ENCODE data around the gene HAPSTR1. TPM values are rescaled to one million over a fixed set of nuclear protein-coding genes. Genes with fewer than 3 reads are reported as not detected.

HAPSTR1 gene
- total and polyA plus RNA-seq, 2 of the 13 experiments (the other 11 are each of a cell fraction or from before 2014, with no cell fraction given) = 25.2 to 83.2 TPM

DNA sequence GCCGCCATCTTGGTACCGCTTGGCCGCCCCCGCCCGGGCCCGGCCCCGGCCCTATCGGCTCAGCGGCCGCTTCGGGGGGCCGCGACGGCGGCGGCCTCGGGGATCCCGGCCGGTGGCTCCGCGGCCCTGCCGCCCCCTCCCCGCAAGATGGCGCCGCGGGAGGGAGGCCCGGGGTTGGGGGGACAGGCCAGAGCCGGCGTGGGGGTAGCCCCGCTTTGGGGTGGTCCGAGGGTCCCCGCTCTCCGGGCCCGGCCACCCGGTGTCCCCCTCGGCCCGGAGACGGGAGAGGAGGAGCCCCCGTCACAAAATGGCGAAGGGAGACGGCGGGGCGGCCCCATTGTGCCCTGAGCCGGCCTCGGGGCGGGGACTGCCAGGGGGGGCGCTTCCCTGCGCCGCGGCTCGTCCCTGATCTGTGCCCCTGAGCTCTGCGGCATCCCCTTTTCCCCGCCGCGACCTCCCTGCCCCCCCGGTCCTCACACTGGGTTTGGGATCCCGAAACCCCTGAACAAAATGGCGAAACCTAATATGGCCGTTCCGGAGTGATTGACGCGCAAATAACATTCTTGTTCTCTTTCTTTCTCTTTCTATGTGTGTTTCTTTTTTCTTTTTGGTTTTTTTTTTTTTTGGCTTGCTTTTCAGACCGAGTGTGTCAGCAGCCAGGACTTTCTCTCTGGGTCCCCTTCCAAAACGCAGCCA lies 986 bp downstream of the HAPSTR1 start (continued):
- TF ChIP-seq HNF4G (IDR thresholded peaks at IDR 0.05; ENCODE audit: borderline replicate concordance, low read depth, low read length) = no peak
- TF ChIP-seq HNF4G (CRISPR knock-in tag; IDR thresholded peaks at IDR 0.05; ENCODE audit: borderline replicate concordance, low read depth) = no peak; the same call in 1 of the 2 replicates
- TF ChIP-seq ZC3H13 (CRISPR knock-in tag; IDR thresholded peaks at IDR 0.05) = no peak; the same call in 1 of the 2 replicates
- TF ChIP-seq KDM2A (CRISPR knock-in tag; IDR thresholded peaks at IDR 0.05; ENCODE audit: borderline replicate concordance, low read depth) = peak; percentile 83; the same call in 1 of the 2 replicates
- 0 out of 2 replicates have a peak, but pooled peaks have one; percentile 22 for TF ChIP-seq FOXO1 (CRISPR knock-in tag; IDR thresholded peaks at IDR 0.05)
- no peak for TF ChIP-seq ZNF337 (CRISPR knock-in tag; IDR thresholded peaks at IDR 0.05; ENCODE audit: borderline replicate concordance, low read depth)
- TF ChIP-seq LCORL (IDR thresholded peaks at IDR 0.05) = no peak
- TF ChIP-seq LCORL (CRISPR knock-in tag; IDR thresholded peaks at IDR 0.05) = peak; percentile 9; the same call in 1 of the 2 replicates
- TF ChIP-seq, protein P1, sequence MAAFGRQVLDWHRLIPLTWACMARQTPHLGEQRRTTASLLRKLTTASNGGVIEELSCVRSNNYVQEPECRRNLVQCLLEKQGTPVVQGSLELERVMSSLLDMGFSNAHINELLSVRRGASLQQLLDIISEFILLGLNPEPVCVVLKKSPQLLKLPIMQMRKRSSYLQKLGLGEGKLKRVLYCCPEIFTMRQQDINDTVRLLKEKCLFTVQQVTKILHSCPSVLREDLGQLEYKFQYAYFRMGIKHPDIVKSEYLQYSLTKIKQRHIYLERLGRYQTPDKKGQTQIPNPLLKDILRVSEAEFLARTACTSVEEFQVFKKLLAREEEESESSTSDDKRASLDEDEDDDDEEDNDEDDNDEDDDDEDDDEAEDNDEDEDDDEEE (CRISPR knock-in tag; IDR thresholded peaks at IDR 0.05) = 0 out of 2 replicates have a peak, but pooled peaks have one; percentile 61
- TF ChIP-seq, protein P2, sequence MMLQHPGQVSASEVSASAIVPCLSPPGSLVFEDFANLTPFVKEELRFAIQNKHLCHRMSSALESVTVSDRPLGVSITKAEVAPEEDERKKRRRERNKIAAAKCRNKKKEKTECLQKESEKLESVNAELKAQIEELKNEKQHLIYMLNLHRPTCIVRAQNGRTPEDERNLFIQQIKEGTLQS (CRISPR knock-in tag; IDR thresholded peaks at IDR 0.05) = 0 out of 2 replicates have a peak, but pooled peaks have one; percentile 52
- no peak for TF ChIP-seq CEBPB (IDR thresholded peaks at IDR 0.05; ENCODE audit: borderline replicate concordance, low read depth, low read length)
- TF ChIP-seq ZNF383 (CRISPR knock-in tag; IDR thresholded peaks at IDR 0.05; ENCODE audit: borderline replicate concordance) = peak; percentile 36; the same call in 1 of the 2 replicates
- TF ChIP-seq HNRNPUL1 (IDR thresholded peaks at IDR 0.05; ENCODE audit: low read depth, low read length) = no peak
- TF ChIP-seq, protein P3, sequence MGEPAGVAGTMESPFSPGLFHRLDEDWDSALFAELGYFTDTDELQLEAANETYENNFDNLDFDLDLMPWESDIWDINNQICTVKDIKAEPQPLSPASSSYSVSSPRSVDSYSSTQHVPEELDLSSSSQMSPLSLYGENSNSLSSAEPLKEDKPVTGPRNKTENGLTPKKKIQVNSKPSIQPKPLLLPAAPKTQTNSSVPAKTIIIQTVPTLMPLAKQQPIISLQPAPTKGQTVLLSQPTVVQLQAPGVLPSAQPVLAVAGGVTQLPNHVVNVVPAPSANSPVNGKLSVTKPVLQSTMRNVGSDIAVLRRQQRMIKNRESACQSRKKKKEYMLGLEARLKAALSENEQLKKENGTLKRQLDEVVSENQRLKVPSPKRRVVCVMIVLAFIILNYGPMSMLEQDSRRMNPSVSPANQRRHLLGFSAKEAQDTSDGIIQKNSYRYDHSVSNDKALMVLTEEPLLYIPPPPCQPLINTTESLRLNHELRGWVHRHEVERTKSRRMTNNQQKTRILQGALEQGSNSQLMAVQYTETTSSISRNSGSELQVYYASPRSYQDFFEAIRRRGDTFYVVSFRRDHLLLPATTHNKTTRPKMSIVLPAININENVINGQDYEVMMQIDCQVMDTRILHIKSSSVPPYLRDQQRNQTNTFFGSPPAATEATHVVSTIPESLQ (CRISPR knock-in tag; conservative IDR thresholded peaks at IDR 0.05) = 0 out of 2 replicates have a peak, but pooled peaks have one; percentile 57
- TF ChIP-seq ZBTB21 (CRISPR knock-in tag; IDR thresholded peaks at IDR 0.05) = no peak
- TF ChIP-seq, protein P4, sequence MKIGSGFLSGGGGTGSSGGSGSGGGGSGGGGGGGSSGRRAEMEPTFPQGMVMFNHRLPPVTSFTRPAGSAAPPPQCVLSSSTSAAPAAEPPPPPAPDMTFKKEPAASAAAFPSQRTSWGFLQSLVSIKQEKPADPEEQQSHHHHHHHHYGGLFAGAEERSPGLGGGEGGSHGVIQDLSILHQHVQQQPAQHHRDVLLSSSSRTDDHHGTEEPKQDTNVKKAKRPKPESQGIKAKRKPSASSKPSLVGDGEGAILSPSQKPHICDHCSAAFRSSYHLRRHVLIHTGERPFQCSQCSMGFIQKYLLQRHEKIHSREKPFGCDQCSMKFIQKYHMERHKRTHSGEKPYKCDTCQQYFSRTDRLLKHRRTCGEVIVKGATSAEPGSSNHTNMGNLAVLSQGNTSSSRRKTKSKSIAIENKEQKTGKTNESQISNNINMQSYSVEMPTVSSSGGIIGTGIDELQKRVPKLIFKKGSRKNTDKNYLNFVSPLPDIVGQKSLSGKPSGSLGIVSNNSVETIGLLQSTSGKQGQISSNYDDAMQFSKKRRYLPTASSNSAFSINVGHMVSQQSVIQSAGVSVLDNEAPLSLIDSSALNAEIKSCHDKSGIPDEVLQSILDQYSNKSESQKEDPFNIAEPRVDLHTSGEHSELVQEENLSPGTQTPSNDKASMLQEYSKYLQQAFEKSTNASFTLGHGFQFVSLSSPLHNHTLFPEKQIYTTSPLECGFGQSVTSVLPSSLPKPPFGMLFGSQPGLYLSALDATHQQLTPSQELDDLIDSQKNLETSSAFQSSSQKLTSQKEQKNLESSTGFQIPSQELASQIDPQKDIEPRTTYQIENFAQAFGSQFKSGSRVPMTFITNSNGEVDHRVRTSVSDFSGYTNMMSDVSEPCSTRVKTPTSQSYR (CRISPR knock-in tag; IDR thresholded peaks at IDR 0.05; ENCODE audit: borderline replicate concordance) = 0 out of 2 replicates have a peak, but pooled peaks have one; percentile 49
- peak; percentile 22; the same call in 1 of the 2 replicates for TF ChIP-seq ZFP41 (CRISPR knock-in tag; IDR thresholded peaks at IDR 0.05; ENCODE audit: borderline replicate concordance)
- no peak for TF ChIP-seq DNMT3B (CRISPR knock-in tag; conservative IDR thresholded peaks at IDR 0.05)
- no peak for TF ChIP-seq ZNF343 (CRISPR knock-in tag; IDR thresholded peaks at IDR 0.05)
- 0 out of 2 replicates have a peak, but pooled peaks have one; percentile 54 for TF ChIP-seq MEIS1 (CRISPR knock-in tag; IDR thresholded peaks at IDR 0.05; ENCODE audit: borderline replicate concordance)
- TF ChIP-seq HMGA1 (CRISPR knock-in tag; conservative IDR thresholded peaks at IDR 0.05) = no peak
- TF ChIP-seq ZNF510 (CRISPR knock-in tag; IDR thresholded peaks at IDR 0.05; ENCODE audit: low read depth) = 0 out of 2 replicates have a peak, but pooled peaks have one; percentile 15
- no peak for TF ChIP-seq ZNF615 (CRISPR knock-in tag; IDR thresholded peaks at IDR 0.05; ENCODE audit: borderline replicate concordance)
- TF ChIP-seq CBX1 (IDR thresholded peaks at IDR 0.05; ENCODE audit: low read depth) = no peak
